HTERT RPE-1 (cell line): ENCODE data around the gene SPDYE2B.
"Not testable (repeated sequence)": the region's sequence is repeated elsewhere in the genome, so short reads cannot be mapped to it uniquely, and the experiment has no call there.

Experiments used
- in situ Hi-C: fragments of 300-500 bp; cut with MboI; formaldehyde crosslinking; loops from 4 replicates; pipeline ENCODE4 v1.14.3; 2020; ENCODE audit warnings: low sequenced_read_pairs

SPDYE2B gene

GRCh38 chr7:102698962-102699750, 49.0 kb downstream of the SPDYE2B start:
- in situ Hi-C loops = not testable (repeated sequence)
